GM12878 (cell line): Measurements from ENCODE around the gene TOLLIP. TPM values are rescaled to one million over a fixed set of nuclear protein-coding genes. Genes with fewer than 3 reads are reported as not detected.
A peak's percentile ranks its signal among the peaks of the same experiment; 100 is the strongest.

Experiments
- ATAC-seq: fragments of 200-7000 bp; cut with Tn5 transposase; 3 replicates; pipeline ENCODE4 v1.9.1; 2020; ENCODE audit warnings: mild to moderate bottlenecking, moderate library complexity
- BruUV-seq: library from RNA; stranded (reverse); fragments of 400-500 nt; replicated peaks from 2 replicates; lab custom pipeline; 2021; lab: Mats Ljungman, UMichigan
- CTCF ChIA-PET: fragments of 300-600 bp; sonication (Branson Sonifier 250); formaldehyde crosslinking; extraction: SDS; loops from one replicate; lab custom pipeline; 2021; ENCODE audit warnings: inconsistent platforms; lab: Yijun Ruan, JAX
- POLR2A ChIA-PET: fragments of 350-600 bp; formaldehyde crosslinking; extraction: SDS; loops from one replicate; lab custom pipeline; 2021; ENCODE audit warnings: inconsistent platforms; lab: Charles Lee
- RAD21 ChIA-PET: fragments of 300-600 bp; sonication (Branson Sonifier 250); formaldehyde crosslinking; loops from one replicate; lab custom pipeline; 2023; ENCODE audit warnings: antibody characterized with exemption; ENCODE audit not compliant: unreplicated experiment; lab: Charles Lee
- SMC1A ChIA-PET: fragments of 300-600 bp; sonication (Branson Sonifier 250); formaldehyde crosslinking; loops from one replicate; lab custom pipeline; 2023; ENCODE audit not compliant: unreplicated experiment, uncharacterized antibody; lab: Charles Lee
- DNase-seq: peaks from one replicate; pipeline ENCODE4 v3.0.0-alpha.2; 2011; ENCODE audit warnings: low read depth, low spot score
- FAIRE-seq: peaks from 3 replicates; lab custom pipeline; 2011; peaks lifted over from hg19 to GRCh38; lab: Jason Lieb, UNC
- H2AFZ ChIP-seq: 2 replicates; pipeline ENCODE4 v1.6.0; 2011; ENCODE audit warnings: low read depth, low read length, control low read depth; ENCODE audit not compliant: control insufficient read depth
- H3K27ac ChIP-seq: 2 replicates; pipeline ENCODE4 v1.5.1; 2011; ENCODE audit warnings: control low read depth; ENCODE audit not compliant: control insufficient read depth, insufficient read depth
- H3K27me3 ChIP-seq, 2 experiments: replicated peaks in 1 of 2; 2 replicates each; pipeline versions ENCODE4 v1.6.0 to v1.6.1; 2011; ENCODE audit warnings: low read length in 1 of 2; ENCODE audit not compliant: control insufficient read depth in 2 of 2, insufficient read depth in 2 of 2
- H3K36me3 ChIP-seq, 2 experiments: 2 replicates each; pipeline ENCODE4 v1.5.1; 2011; ENCODE audit warnings: low read length in 1 of 2; ENCODE audit not compliant: control insufficient read depth in 2 of 2, insufficient read depth in 2 of 2
- H3K4me1 ChIP-seq: 2 replicates; pipeline ENCODE4 v1.6.1; 2011; ENCODE audit warnings: mild to moderate bottlenecking, low read length, moderate library complexity, mixed read lengths; ENCODE audit not compliant: control insufficient read depth, insufficient read depth
- H3K4me2 ChIP-seq: 2 replicates; pipeline ENCODE4 v1.6.0; 2011; ENCODE audit warnings: control low read depth; ENCODE audit not compliant: control insufficient read depth, insufficient read depth
- H3K4me3 ChIP-seq: fragments of 200-600 bp; sonication (generic); 2 replicates; pipeline ENCODE4 v1.5.1; 2016
- H3K79me2 ChIP-seq: 2 replicates; pipeline ENCODE4 v1.6.0; 2011; ENCODE audit warnings: low read length; ENCODE audit not compliant: control insufficient read depth, insufficient read depth
- H3K9ac ChIP-seq: 2 replicates; pipeline ENCODE4 v1.8.0; 2011; ENCODE audit warnings: low read length, control low read depth, mixed read lengths; ENCODE audit not compliant: control insufficient read depth, insufficient read depth
- H3K9me3 ChIP-seq: replicated peaks from 3 replicates; pipeline ENCODE4 v1.5.1; 2011; ENCODE audit warnings: mild to moderate bottlenecking, low read length; ENCODE audit not compliant: control insufficient read depth, insufficient read depth
- H4K20me1 ChIP-seq: 2 replicates; pipeline ENCODE4 v1.6.0; 2011; ENCODE audit not compliant: control insufficient read depth, insufficient read depth
- BMI1 ChIP-seq: fragments of 450-650 bp; IDR thresholded peaks from 2 replicates; pipeline ENCODE4 v1.6.1; 2016; ENCODE audit warnings: mild to moderate bottlenecking, moderate library complexity, borderline replicate concordance
- CTCF ChIP-seq, 3 experiments: IDR thresholded peaks in 2 of 3; conservative IDR thresholded peaks in 1 of 3; 2 replicates each; pipeline ENCODE4 v1.5.1; 2011; ENCODE audit warnings: low read depth in 3 of 3, low read length in 3 of 3, mild to moderate bottlenecking in 3 of 3, control low read depth in 2 of 3, moderate library complexity in 2 of 3, inconsistent platforms in 1 of 3, mixed read lengths in 1 of 3; ENCODE audit not compliant: control insufficient read depth in 2 of 3, insufficient read depth in 1 of 3; ENCODE audit errors: extremely low read depth in 1 of 3
- MEF2A ChIP-seq: IDR thresholded peaks from 2 replicates; pipeline ENCODE4 v1.6.1; 2011; ENCODE audit warnings: low read depth, mild to moderate bottlenecking, low read length, moderate library complexity; ENCODE audit not compliant: insufficient read depth
- NFXL1 ChIP-seq: fragments of 450-650 bp; IDR thresholded peaks from 2 replicates; pipeline ENCODE4 v1.6.1; 2017; ENCODE audit warnings: antibody characterized with exemption, mild to moderate bottlenecking, borderline replicate concordance
- WGBS: methylation state at CpG from one replicate; pipeline ENCODE4 v1.1.6; 2016; ENCODE audit warnings: low lambda C conversion rate; ENCODE audit not compliant: insufficient replicate concordance, insufficient coverage; ENCODE audit errors: missing lambda C conversion rate; 5-methylcytosine and 5-hydroxymethylcytosine counted together
- in situ Hi-C: fragments of 300-500 bp; cut with MboI; formaldehyde crosslinking; loops from 9 replicates; pipeline ENCODE4 v1.14.3; 2018; ENCODE audit warnings: mixed read lengths
- intact Hi-C: fragments of 100-400 bp; cut with micrococcal nuclease; formaldehyde crosslinking; loops from one replicate; pipeline ENCODE4 v1.14.2; 2022; ENCODE audit not compliant: unreplicated experiment
- polyA plus RNA-seq, 11 experiments: library from polyadenylated mRNA; depleted of rRNA in 4 of 11; unstranded in 6 of 11; stranded (reverse) in 5 of 11; fragments of >200 nt; fragmentation: Nextera tagmentation in 4 of 11; fragmentation: Illumina TruSeq in 1 of 11; extraction: Ambion mirVana in 4 of 11; extraction: Trizol in 1 of 11; gene quantifications; 1 replicate in 1 of 11; 2 replicates in 10 of 11; pipeline versions ENCODE4 v1.2.1 to v1.2.3, GENCODE V29; 2011 to 2016; ENCODE audit warnings: inconsistent platforms in 2 of 11, missing spikeins in 2 of 11, low read depth in 1 of 11
- total RNA-seq, 4 experiments: library from RNA; depleted of rRNA in 3 of 4; stranded (reverse); fragments of >200 nt in 3 of 4; fragmentation: Illumina TruSeq in 1 of 4; extraction: Trizol in 1 of 4; gene quantifications; 2 replicates each; pipeline versions ENCODE4 v1.2.1 to v1.2.3, GENCODE V29; 2013 to 2021

The TOLLIP gene
- total and polyA plus RNA-seq, 10 of the 15 experiments (the other 5 are each of a cell fraction or from before 2014, with no cell fraction given), result 0.47 to 39.5 (median 21.6) TPM

- TF ChIP-seq BMI1, result no peak
Observed at GRCh38 chr11:1227551-1228100, 81.8 kb downstream of the TOLLIP start (continued).

GRCh38 chr11:1226986-1227550, 82.4 kb downstream of the TOLLIP start:
- no peaks in the 10 kb centered on the region for H4K20me1 ChIP-seq
- no peak overlapping the region for H3K9ac ChIP-seq
- no peaks in the 10 kb centered on the region for H3K36me3 ChIP-seq
- H3K27ac ChIP-seq, result no peak overlapping the region
- CTCF ChIA-PET, result no interaction called here
- H3K9me3 ChIP-seq, result no peaks in the 10 kb centered on the region
- RAD21 ChIA-PET, result no interaction called here
- POLR2A ChIA-PET, result no interaction called here
- no peak overlapping the region for H3K4me2 ChIP-seq
- intact Hi-C loops, result no loop called here
- no peaks in the 10 kb centered on the region for H3K4me1 ChIP-seq
- no peak for TF ChIP-seq MEF2A
- TF ChIP-seq, all 136 proteins: peak for 0
- Histone ChIP-seq H3K27me3 (no peaks in the 10 kb centered on the region), H2AFZ (no peak overlapping the region), H3K79me2 (no peaks in the 10 kb centered on the region), H3K4me3 (no peak overlapping the region)
- FAIRE-seq, result no peak
- DNase-seq, result no peak
- no TSS peak for BruUV-seq
- WGBS, result 32% methylated on average over 13 of the region's 23 CpGs
- ATAC-seq, result no peak
- SMC1A ChIA-PET, result no interaction called here
- in situ Hi-C loops, result no loop called here

- Histone ChIP-seq H3K4me3 (no peak overlapping the region), H3K79me2 (no peaks in the 10 kb centered on the region), H3K36me3 (no peaks in the 10 kb centered on the region), H3K4me2 (no peak overlapping the region), H3K9ac (no peak overlapping the region), H3K4me1 (no peaks in the 10 kb centered on the region), H3K27ac (no peak overlapping the region), H2AFZ (no peak overlapping the region), H4K20me1 (no peaks in the 10 kb centered on the region), H3K27me3 (no peaks in the 10 kb centered on the region), H3K9me3 (no peaks in the 10 kb centered on the region)
- in situ Hi-C loops, result no loop called here
- ChIA-PET POLR2A (no interaction called here), SMC1A (no interaction called here), CTCF (no interaction called here), RAD21 (no interaction called here)
- WGBS, result 59% methylated on average over 30 of the region's 41 CpGs
- intact Hi-C loops, result no loop called here
- TF ChIP-seq NFXL1 (no peak), CTCF (IDR thresholded peaks at IDR 0.05 in 2 of 3, conservative IDR thresholded peaks at IDR 0.05 in 1 of 3; ENCODE audit: control insufficient read depth in 2 of 3, extremely low read depth in 1 of 3, insufficient read depth in 1 of 3, low read depth in 3 of 3, low read length in 3 of 3) (0 out of 6 replicates have a peak, but pooled peaks of 1 of the 3 experiments have one; percentile 9)
- ATAC-seq (no peak), DNase-seq (no peak), FAIRE-seq (no peak)
- no TSS peak for BruUV-seq
Observed at GRCh38 chr11:1226226-1226985, 83.0 kb downstream of the TOLLIP start.
